B cell (primary cell): Measurements from ENCODE around the gene CALD1. TPM values are rescaled to one million over a fixed set of nuclear protein-coding genes. Genes with fewer than 3 reads are reported as not detected.

Experiments used
- ATAC-seq: fragments of 200-7000 bp; cut with Tn5 transposase; one replicate; pipeline ENCODE4 v1.10.0; 2021; ENCODE audit warnings: low read depth, mild to moderate bottlenecking, moderate number of reproducible peaks, moderate library complexity
- CTCF ChIA-PET: fragments of 350-600 bp; sonication (Branson Sonifier 250); formaldehyde crosslinking; loops from one replicate; lab custom pipeline; 2021; ENCODE audit warnings: antibody characterized with exemption, inconsistent platforms; lab: Charles Lee
- POLR2A ChIA-PET: fragments of 350-600 bp; sonication (Branson Sonifier 250); formaldehyde crosslinking; loops from one replicate; lab custom pipeline; 2021; ENCODE audit warnings: antibody characterized with exemption; lab: Charles Lee
- DNase-seq: peaks from one replicate; pipeline ENCODE4 v3.0.0; 2013
- H2AFZ ChIP-seq: 2 replicates; pipeline ENCODE4 v1.6.1; 2012; ENCODE audit warnings: mild to moderate bottlenecking, low read depth, low read length; ENCODE audit not compliant: insufficient read depth, poor library complexity, severe bottlenecking
- H3K27ac ChIP-seq, 2 donors: 1 replicate in 1 of 2; 2 replicates in 1 of 2; pipeline ENCODE4 v1.5.1; 2012 to 2013; ENCODE audit warnings: low read length in 2 of 2, mild to moderate bottlenecking in 2 of 2, moderate library complexity in 1 of 2
- H3K27me3 ChIP-seq, 4 experiments: fragments of 200-600 bp in 1 of 4; sonication (generic) in 1 of 4; replicated peaks in 1 of 4; 1 replicate in 2 of 4; 2 replicates in 2 of 4; pipeline versions ENCODE4 v1.6.1 to v1.7.0; 2013 to 2016; ENCODE audit warnings: low read length in 3 of 4, mild to moderate bottlenecking in 2 of 4, mixed read lengths in 1 of 4, moderate library complexity in 1 of 4; ENCODE audit not compliant: insufficient read depth in 4 of 4, control insufficient read depth in 3 of 4; ENCODE audit errors: control extremely low read depth in 1 of 4
- H3K36me3 ChIP-seq, 2 experiments: replicated peaks in 1 of 2; 1 replicate in 1 of 2; 2 replicates in 1 of 2; pipeline versions ENCODE4 v1.6.1 to v1.7.1; 2013; ENCODE audit warnings: low read length in 1 of 2; ENCODE audit not compliant: insufficient read depth in 2 of 2, control insufficient read depth in 1 of 2; ENCODE audit errors: control extremely low read depth in 1 of 2, extremely low read depth in 1 of 2
- H3K4me1 ChIP-seq, 2 donors: fragments of 200-600 bp in 1 of 2; sonication (generic) in 1 of 2; 1 replicate in 1 of 2; 2 replicates in 1 of 2; pipeline versions ENCODE4 v1.5.1 to v1.6.1; 2013 to 2017; ENCODE audit warnings: low read length in 2 of 2; ENCODE audit not compliant: control insufficient read depth in 2 of 2, insufficient read depth in 2 of 2
- H3K4me2 ChIP-seq: replicated peaks from 2 replicates; pipeline ENCODE3; 2012; ENCODE audit warnings: mild to moderate bottlenecking, low read depth, low read length; ENCODE audit not compliant: poor library complexity, severe bottlenecking
- H3K4me3 ChIP-seq, 5 experiments: fragments of 200-600 bp in 1 of 5; sonication (generic) in 1 of 5; 1 replicate in 3 of 5; 2 replicates in 2 of 5; pipeline versions ENCODE4 v1.5.1 to v1.7.0; 2011 to 2016; ENCODE audit warnings: low read length in 4 of 5, mild to moderate bottlenecking in 4 of 5, low read depth in 2 of 5, control low read depth in 1 of 5, moderate library complexity in 1 of 5; ENCODE audit not compliant: insufficient read depth in 1 of 5; ENCODE audit errors: control extremely low read depth in 1 of 5, extremely low read depth in 1 of 5
- H3K79me2 ChIP-seq: fragments of 200-600 bp; sonication (generic); one replicate; pipeline ENCODE4 v1.6.0; 2016; ENCODE audit warnings: low read length; ENCODE audit not compliant: control insufficient read depth, insufficient read depth
- H3K9ac ChIP-seq: fragments of 200-600 bp; sonication (generic); 2 replicates; pipeline ENCODE4 v1.6.1; 2017; ENCODE audit warnings: mild to moderate bottlenecking, low read length, moderate library complexity
- H3K9me3 ChIP-seq, 3 donors: one replicate each; pipeline versions ENCODE4 v1.6.1 to v1.7.1; 2013; ENCODE audit warnings: low read length in 2 of 3; ENCODE audit not compliant: control insufficient read depth in 2 of 3, insufficient read depth in 1 of 3; ENCODE audit errors: control extremely low read depth in 1 of 3
- H4K20me1 ChIP-seq: 2 replicates; pipeline ENCODE4 v1.6.0; 2012; ENCODE audit warnings: mild to moderate bottlenecking, low read length; ENCODE audit not compliant: insufficient read depth, control insufficient read depth, poor library complexity, severe bottlenecking
- H3K27ac Mint-ChIP-seq: one replicate; pipeline ENCODE4 v1.8.0; 2021; ENCODE audit warnings: mixed read lengths
- H3K27me3 Mint-ChIP-seq: one replicate; pipeline ENCODE4 v1.8.0; 2021; ENCODE audit warnings: mixed read lengths
- H3K4me1 Mint-ChIP-seq: one replicate; pipeline ENCODE4 v1.8.0; 2021; ENCODE audit warnings: mixed read lengths
- H3K4me3 Mint-ChIP-seq: one replicate; pipeline ENCODE4 v1.8.0; 2021; ENCODE audit warnings: mixed read lengths
- H3K9me3 Mint-ChIP-seq: one replicate; pipeline ENCODE4 v1.8.0; 2022; ENCODE audit warnings: mixed read lengths; ENCODE audit not compliant: insufficient read depth
- CTCF ChIP-seq: fragments of 200-600 bp; IDR thresholded peaks from one replicate; pipeline ENCODE4 v1.8.0; 2022; ENCODE audit warnings: antibody characterized with exemption, mild to moderate bottlenecking
- EZH2 ChIP-seq: IDR thresholded peaks from 2 replicates; pipeline ENCODE4 v1.6.1; 2012; ENCODE audit warnings: borderline replicate concordance, low read depth, mild to moderate bottlenecking, moderate library complexity, low read length; ENCODE audit not compliant: insufficient read depth, poor library complexity, severe bottlenecking
- WGBS: methylation state at CpG from one replicate; pipeline ENCODE4 v1.1.5; 2013; ENCODE audit warnings: missing lambda C conversion rate; ENCODE audit not compliant: insufficient coverage; 5-methylcytosine and 5-hydroxymethylcytosine counted together
- intact Hi-C: fragments of 100-400 bp; cut with micrococcal nuclease; formaldehyde crosslinking; loops from one replicate; pipeline ENCODE4 v1.10.0; 2022
- polyA plus RNA-seq: library from polyadenylated mRNA; depleted of rRNA; stranded (reverse); fragments of >200 nt; gene quantifications from 2 replicates; pipeline ENCODE4 v1.2.3, GENCODE V29; 2012
- total RNA-seq, 2 donors: library from RNA; stranded (reverse); fragments of 120-200 nt in 1 of 2; gene quantifications; 1 replicate in 1 of 2; 2 replicates in 1 of 2; pipeline versions ENCODE4 v1.2.3 to v1.2.4, GENCODE V29; 2013 to 2022

CALD1 gene
- total and polyA plus RNA-seq, 2 donors (not counting 1 experiment from before 2014, with no cell fraction given), result 0.18 to 0.69 TPM

DNA sequence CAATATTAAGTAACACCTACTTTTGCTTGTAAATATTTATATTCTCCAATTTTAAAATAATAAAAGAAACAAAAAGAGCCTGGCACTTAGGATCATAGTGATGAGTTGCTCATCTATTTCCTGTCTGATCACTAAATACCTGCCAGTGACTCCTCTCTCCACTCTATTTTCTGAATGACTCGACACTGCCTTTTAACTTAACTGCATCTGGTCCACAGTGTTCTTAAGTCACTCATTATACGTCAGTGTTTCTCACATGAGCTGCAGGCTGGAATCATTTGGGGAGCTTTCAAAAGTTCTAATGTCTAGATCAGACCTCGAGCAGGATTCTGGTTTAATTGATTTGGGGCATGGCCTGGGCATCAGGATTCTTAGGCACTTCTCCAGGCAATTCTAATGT is 128.9 kb downstream of the CALD1 start:
- no peaks in the 10 kb centered on the region for H3K79me2 ChIP-seq
- H2AFZ ChIP-seq, result no peak overlapping the region
- Mint-ChIP-seq H3K9me3 (no peaks in the 10 kb centered on the region), H3K27ac (no peak overlapping the region), H3K27me3 (peaks cover 6% of the 10 kb centered on the region), H3K4me3 (no peak overlapping the region), H3K4me1 (peaks cover 4% of the 10 kb centered on the region)
- CTCF ChIA-PET, result no interaction called here
- H3K4me1 ChIP-seq, result no peaks in the 10 kb centered on the region
- POLR2A ChIA-PET, result no interaction called here
- no peaks in the 10 kb centered on the region for H3K27me3 ChIP-seq
- DNase-seq, result no peak
- H3K4me2 ChIP-seq, result no peak overlapping the region
- no peak overlapping the region for H3K9ac ChIP-seq
- H3K4me3 ChIP-seq, result no peak overlapping the region
- ATAC-seq, result no peak
- H3K9me3 ChIP-seq, result no peaks in the 10 kb centered on the region
- intact Hi-C loops, result no loop called here
- no peak overlapping the region for H3K27ac ChIP-seq
- TF ChIP-seq CTCF (no peak), EZH2 (no peak)
- H3K36me3 ChIP-seq, result no peaks in the 10 kb centered on the region
- no peaks in the 10 kb centered on the region for H4K20me1 ChIP-seq
- 100% methylated on average over 2 of the region's 3 CpGs for WGBS

GRCh38 chr7:134910214-134910890 is 130.9 kb downstream of the CALD1 start:
- Mint-ChIP-seq H3K27ac (no peak overlapping the region), H3K9me3 (no peaks in the 10 kb centered on the region), H3K27me3 (peaks cover 3% of the 10 kb centered on the region), H3K4me1 (peaks cover 4% of the 10 kb centered on the region), H3K4me3 (peak overlapping the region; percentile 11)
- Histone ChIP-seq H3K9me3 (no peaks in the 10 kb centered on the region), H3K9ac (no peak overlapping the region), H3K4me1 (no peaks in the 10 kb centered on the region), H3K4me2 (peak overlapping the region; percentile 3), H3K27me3 (no peaks in the 10 kb centered on the region), H2AFZ (peak overlapping the region; percentile 34), H3K4me3 (peak overlapping the region in 1 of 5 experiments; percentile 5), H3K27ac (no peak overlapping the region), H3K79me2 (no peaks in the 10 kb centered on the region), H3K36me3 (no peaks in the 10 kb centered on the region), H4K20me1 (no peaks in the 10 kb centered on the region)
- DNase-seq (no peak), ATAC-seq (no peak)
- CTCF ChIA-PET, result no interaction called here
- TF ChIP-seq EZH2, result no peak
- no peak for TF ChIP-seq CTCF
- intact Hi-C loops, result no loop called here
- POLR2A ChIA-PET, result no interaction called here
- 90% methylated on average over 2 of the region's 4 CpGs for WGBS
